CD4-positive, alpha-beta T cell (primary cell): ENCODE measurements around the gene EGFR. TPM values are rescaled to one million over a fixed set of nuclear protein-coding genes. Genes with fewer than 3 reads are reported as not detected.

ENCODE experiments used
- ATAC-seq: fragments of 200-7000 bp; cut with Tn5 transposase; one replicate; pipeline ENCODE4 v1.10.0; 2022; ENCODE audit warnings: mild to moderate bottlenecking; ENCODE audit not compliant: poor library complexity
- CTCF ChIA-PET: fragments of 350-600 bp; sonication (Branson Sonifier 250); formaldehyde crosslinking; loops from one replicate; lab custom pipeline; 2021; ENCODE audit warnings: antibody characterized with exemption, inconsistent platforms; lab: Charles Lee
- POLR2A ChIA-PET: fragments of 350-600 bp; sonication (Branson Sonifier 250); formaldehyde crosslinking; loops from one replicate; lab custom pipeline; 2021; ENCODE audit warnings: antibody characterized with exemption, inconsistent platforms; lab: Charles Lee
- DNase-seq, 14 experiments: peaks; one replicate each; pipeline ENCODE4 v3.0.0-alpha.2; 2013 to 2020; ENCODE audit warnings: mixed read lengths in 2 of 14
- H3K27ac ChIP-seq, 2 donors: one replicate each; pipeline versions ENCODE4 v1.5.1 to v1.7.0; 2013; ENCODE audit warnings: low read length in 2 of 2, low read depth in 1 of 2, mild to moderate bottlenecking in 1 of 2
- H3K27me3 ChIP-seq, 2 experiments: 1 replicate in 1 of 2; 2 replicates in 1 of 2; pipeline versions ENCODE4 v1.6.1 to v1.7.0; 2013; ENCODE audit warnings: low read length in 2 of 2, control low read depth in 1 of 2, mild to moderate bottlenecking in 1 of 2, moderate library complexity in 1 of 2; ENCODE audit not compliant: insufficient read depth in 2 of 2, control insufficient read depth in 1 of 2
- H3K36me3 ChIP-seq: one replicate; pipeline ENCODE4 v1.6.1; 2013; ENCODE audit warnings: low read length, control low read depth; ENCODE audit not compliant: insufficient read depth
- H3K4me1 ChIP-seq: one replicate; pipeline ENCODE4 v1.6.1; 2013; ENCODE audit warnings: low read length, control low read depth; ENCODE audit not compliant: insufficient read depth
- H3K4me3 ChIP-seq: one replicate; pipeline ENCODE4 v1.5.1; 2013; ENCODE audit warnings: mild to moderate bottlenecking, low read length, moderate library complexity
- H3K9me3 ChIP-seq, 2 experiments: 1 replicate in 1 of 2; 2 replicates in 1 of 2; pipeline versions ENCODE4 v1.6.1 to v1.7.0; 2013; ENCODE audit warnings: low read length in 2 of 2, mild to moderate bottlenecking in 2 of 2, control low read depth in 1 of 2, moderate library complexity in 1 of 2; ENCODE audit not compliant: control insufficient read depth in 1 of 2, insufficient read depth in 1 of 2
- H3K27ac Mint-ChIP-seq: one replicate; pipeline ENCODE4 v1.8.0; 2020; ENCODE audit warnings: mixed read lengths
- H3K27me3 Mint-ChIP-seq: one replicate; pipeline ENCODE4 v1.8.0; 2021; ENCODE audit warnings: mixed read lengths
- H3K36me3 Mint-ChIP-seq: one replicate; pipeline ENCODE4 v1.8.0; 2021; ENCODE audit warnings: low read depth, mixed read lengths
- H3K4me1 Mint-ChIP-seq: one replicate; pipeline ENCODE4 v1.8.0; 2021; ENCODE audit warnings: low read depth, mixed read lengths
- H3K4me3 Mint-ChIP-seq: one replicate; pipeline ENCODE4 v1.8.0; 2020; ENCODE audit warnings: mild to moderate bottlenecking, mixed read lengths
- H3K9me3 Mint-ChIP-seq: one replicate; pipeline ENCODE4 v1.8.0; 2020; ENCODE audit warnings: mixed read lengths
- intact Hi-C, 2 experiments: fragments of 100-400 bp; cut with DNase I in 1 of 2; cut with micrococcal nuclease in 1 of 2; formaldehyde crosslinking; loops; one replicate each; pipeline versions ENCODE4 v1.15.1 to v1.9.0; 2023 to 2025; cut with DNase I, micrococcal nuclease
- total RNA-seq, 174 experiments: library from RNA in 2 of 174; stranded (reverse) in 2 of 174; gene quantifications; one replicate each; pipeline ENCODE4 v1.2.3 and lab custom pipeline; 2021 to 2026
- TF ChIP-seq, protein P1 (sequence below): fragments of 200-600 bp; IDR thresholded peaks from one replicate; pipeline ENCODE4 v1.8.0; 2022; ENCODE audit warnings: antibody characterized with exemption, mild to moderate bottlenecking

The EGFR gene
- total RNA-seq, 2 experiments from 2014 or later, result not detected

DNA sequence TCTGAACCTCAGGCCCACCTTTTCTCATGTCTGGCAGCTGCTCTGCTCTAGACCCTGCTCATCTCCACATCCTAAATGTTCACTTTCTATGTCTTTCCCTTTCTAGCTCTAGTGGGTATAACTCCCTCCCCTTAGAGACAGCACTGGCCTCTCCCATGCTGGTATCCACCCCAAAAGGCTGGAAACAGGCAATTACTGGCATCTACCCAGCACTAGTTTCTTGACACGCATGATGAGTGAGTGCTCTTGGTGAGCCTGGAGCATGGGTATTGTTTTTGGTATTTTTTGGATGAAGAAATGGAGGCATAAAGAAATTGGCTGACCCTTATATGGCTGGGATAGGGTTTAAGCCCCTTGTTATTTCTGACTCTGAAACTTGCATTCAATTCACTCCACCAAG, 156.0 kb downstream of the EGFR start:
- no peak for ATAC-seq
- Mint-ChIP-seq H3K4me1 (no peaks in the 10 kb centered on the region), H3K9me3 (no peaks in the 10 kb centered on the region), H3K36me3 (no peaks in the 10 kb centered on the region), H3K27ac (no peak overlapping the region), H3K27me3 (peaks cover 5% of the 10 kb centered on the region), H3K4me3 (no peak overlapping the region)
- peaks cover 0 to 14% of the 10 kb centered on the region in 2 experiments for H3K9me3 ChIP-seq
- H3K4me3 ChIP-seq, result no peak overlapping the region
- H3K27me3 ChIP-seq, result no peaks in the 10 kb centered on the region
- no peak for DNase-seq
- intact Hi-C loops, result no loop called here
- no peaks in the 10 kb centered on the region for H3K4me1 ChIP-seq
- POLR2A ChIA-PET, result no interaction called here
- CTCF ChIA-PET, result no interaction called here
- no peaks in the 10 kb centered on the region for H3K36me3 ChIP-seq
- TF ChIP-seq, protein P1, sequence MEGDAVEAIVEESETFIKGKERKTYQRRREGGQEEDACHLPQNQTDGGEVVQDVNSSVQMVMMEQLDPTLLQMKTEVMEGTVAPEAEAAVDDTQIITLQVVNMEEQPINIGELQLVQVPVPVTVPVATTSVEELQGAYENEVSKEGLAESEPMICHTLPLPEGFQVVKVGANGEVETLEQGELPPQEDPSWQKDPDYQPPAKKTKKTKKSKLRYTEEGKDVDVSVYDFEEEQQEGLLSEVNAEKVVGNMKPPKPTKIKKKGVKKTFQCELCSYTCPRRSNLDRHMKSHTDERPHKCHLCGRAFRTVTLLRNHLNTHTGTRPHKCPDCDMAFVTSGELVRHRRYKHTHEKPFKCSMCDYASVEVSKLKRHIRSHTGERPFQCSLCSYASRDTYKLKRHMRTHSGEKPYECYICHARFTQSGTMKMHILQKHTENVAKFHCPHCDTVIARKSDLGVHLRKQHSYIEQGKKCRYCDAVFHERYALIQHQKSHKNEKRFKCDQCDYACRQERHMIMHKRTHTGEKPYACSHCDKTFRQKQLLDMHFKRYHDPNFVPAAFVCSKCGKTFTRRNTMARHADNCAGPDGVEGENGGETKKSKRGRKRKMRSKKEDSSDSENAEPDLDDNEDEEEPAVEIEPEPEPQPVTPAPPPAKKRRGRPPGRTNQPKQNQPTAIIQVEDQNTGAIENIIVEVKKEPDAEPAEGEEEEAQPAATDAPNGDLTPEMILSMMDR, result no peak
- no peak overlapping the region for H3K27ac ChIP-seq

DNA sequence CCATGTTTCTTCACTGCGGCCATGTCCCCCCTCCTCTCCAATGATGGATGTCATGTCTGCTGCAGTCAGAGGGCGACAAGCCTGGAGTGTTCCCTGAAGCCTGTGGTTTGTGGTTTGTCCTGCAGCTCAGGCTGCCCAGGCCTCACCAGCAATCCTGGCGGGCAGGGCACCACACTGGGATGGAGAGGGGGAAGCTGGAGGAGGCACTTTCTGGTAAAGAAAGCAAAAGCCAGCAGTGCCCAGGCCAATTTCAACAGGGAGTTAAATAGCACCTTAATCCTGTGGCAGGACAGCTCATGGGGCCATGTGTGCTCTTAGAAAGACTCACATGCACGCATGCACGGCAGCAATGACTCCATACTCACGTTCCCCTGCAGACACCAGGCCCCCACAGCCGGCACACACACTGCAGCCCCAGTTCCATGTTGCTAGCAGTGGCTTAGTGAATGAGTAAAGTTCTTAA, 158.3 kb downstream of the EGFR start:
- peaks cover 0 to 11% of the 10 kb centered on the region in 2 experiments for H3K9me3 ChIP-seq
- intact Hi-C loops, result no loop called here
- no peaks in the 10 kb centered on the region for H3K4me1 ChIP-seq
- H3K4me3 ChIP-seq, result no peak overlapping the region
- TF ChIP-seq, protein P1, result no peak
- Mint-ChIP-seq H3K36me3 (no peaks in the 10 kb centered on the region), H3K9me3 (no peaks in the 10 kb centered on the region), H3K4me3 (no peak overlapping the region), H3K4me1 (no peaks in the 10 kb centered on the region), H3K27ac (no peak overlapping the region), H3K27me3 (peaks cover 5% of the 10 kb centered on the region)
- no peaks in the 10 kb centered on the region for H3K27me3 ChIP-seq
- ChIA-PET CTCF (no interaction called here), POLR2A (no interaction called here)
- DNase-seq (no peak), ATAC-seq (no peak)
- H3K36me3 ChIP-seq, result no peaks in the 10 kb centered on the region
- H3K27ac ChIP-seq, result no peak overlapping the region

DNA sequence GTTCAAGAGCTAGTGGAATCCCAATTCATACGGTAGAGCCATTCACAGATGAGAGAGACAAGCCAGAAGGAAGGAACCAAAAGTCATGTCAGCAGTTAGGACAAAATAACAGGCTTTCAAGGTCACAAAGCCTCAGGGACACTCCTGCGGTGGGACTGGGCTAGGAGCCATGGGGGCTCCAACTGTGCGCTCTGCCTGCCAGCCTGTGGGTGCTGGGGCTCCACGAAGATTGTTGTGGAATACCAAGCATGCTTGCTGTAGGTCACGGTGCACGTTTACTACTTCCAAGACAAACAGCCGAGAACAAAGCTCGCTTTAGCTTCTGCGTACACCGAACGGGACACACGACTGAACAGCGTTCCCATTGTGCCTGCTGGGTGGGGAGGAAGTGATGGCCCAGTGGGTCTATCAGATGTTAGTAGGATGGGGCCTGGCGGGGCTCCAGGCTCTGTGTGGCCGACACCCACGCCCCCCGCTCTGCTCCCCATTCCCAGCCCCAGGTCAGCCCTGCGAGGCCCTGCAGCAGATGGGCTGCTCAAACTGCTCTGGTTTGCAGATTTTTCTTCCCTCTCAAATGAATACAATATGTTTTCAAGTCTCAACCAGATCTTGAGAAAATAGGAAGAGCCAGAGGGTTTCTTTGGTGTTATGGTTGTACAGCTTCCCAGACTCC, 158.9 kb downstream of the EGFR start:
- ChIA-PET CTCF (no interaction called here), POLR2A (no interaction called here)
- Histone ChIP-seq H3K4me1 (no peaks in the 10 kb centered on the region), H3K4me3 (no peak overlapping the region), H3K27ac (no peak overlapping the region), H3K27me3 (no peaks in the 10 kb centered on the region), H3K36me3 (no peaks in the 10 kb centered on the region), H3K9me3 (peaks cover 0 to 11% of the 10 kb centered on the region in 2 experiments)
- Mint-ChIP-seq H3K36me3 (no peaks in the 10 kb centered on the region), H3K27me3 (peaks cover 5% of the 10 kb centered on the region), H3K4me3 (no peak overlapping the region), H3K9me3 (no peaks in the 10 kb centered on the region), H3K27ac (no peak overlapping the region), H3K4me1 (no peaks in the 10 kb centered on the region)
- intact Hi-C loops, result no loop called here
- TF ChIP-seq, protein P1, result no peak
- ATAC-seq (no peak), DNase-seq (no peak)
